Mesenchymal stem cell (in vitro differentiated cells and primary cell): ENCODE measurements around the gene EIF4H.

Source experiments
- DNase-seq: peaks from one replicate; pipeline ENCODE4 v3.0.0-alpha.2; 2013
- H2AFZ ChIP-seq: one replicate; pipeline ENCODE4 v1.6.1; 2013; ENCODE audit warnings: low read depth, mild to moderate bottlenecking, control low read depth, inconsistent platforms, low read length, moderate library complexity
- H2AK5ac ChIP-seq: 2 replicates; pipeline ENCODE4 v1.6.1; 2013; ENCODE audit warnings: low read length, moderate library complexity, mild to moderate bottlenecking, inconsistent platforms; ENCODE audit not compliant: severe bottlenecking
- H2BK120ac ChIP-seq: one replicate; pipeline ENCODE4 v1.6.1; 2013; ENCODE audit warnings: low read depth, mild to moderate bottlenecking, inconsistent platforms, low read length, moderate library complexity
- H2BK12ac ChIP-seq, 2 experiments: one replicate each; pipeline ENCODE4 v1.6.1; 2013; ENCODE audit warnings: inconsistent platforms in 2 of 2, low read length in 2 of 2, mild to moderate bottlenecking in 2 of 2, moderate library complexity in 2 of 2, control low read depth in 1 of 2
- H2BK15ac ChIP-seq: one replicate; pipeline ENCODE4 v1.6.1; 2013; ENCODE audit warnings: mild to moderate bottlenecking, low read depth, inconsistent platforms; ENCODE audit not compliant: poor library complexity, severe bottlenecking
- H2BK5ac ChIP-seq: 2 replicates; pipeline ENCODE4 v1.6.1; 2013; ENCODE audit warnings: low read depth, mild to moderate bottlenecking, low read length, control low read depth, inconsistent platforms; ENCODE audit not compliant: poor library complexity, severe bottlenecking
- H3K14ac ChIP-seq, 2 experiments: one replicate each; pipeline ENCODE4 v1.6.1; 2013; ENCODE audit warnings: inconsistent platforms in 2 of 2, low read length in 2 of 2, control low read depth in 1 of 2, mild to moderate bottlenecking in 1 of 2, moderate library complexity in 1 of 2
- H3K18ac ChIP-seq, 2 experiments: one replicate each; pipeline ENCODE4 v1.6.1; 2013; ENCODE audit warnings: inconsistent platforms in 2 of 2, low read length in 2 of 2, control low read depth in 1 of 2, low read depth in 1 of 2, mild to moderate bottlenecking in 1 of 2
- H3K23ac ChIP-seq, 2 experiments: one replicate each; pipeline ENCODE4 v1.6.1; 2013; ENCODE audit warnings: inconsistent platforms in 2 of 2, low read length in 2 of 2, mild to moderate bottlenecking in 2 of 2, moderate library complexity in 2 of 2, control low read depth in 1 of 2
- H3K27ac ChIP-seq: 2 replicates; pipeline ENCODE4 v1.5.1; 2013; ENCODE audit warnings: mild to moderate bottlenecking, moderate library complexity, low read length, control low read depth, inconsistent platforms; ENCODE audit not compliant: poor library complexity, severe bottlenecking
- H3K27me3 ChIP-seq, 2 experiments: 2 replicates each; pipeline versions ENCODE4 v1.6.1 to v1.7.0; 2013; ENCODE audit warnings: low read length in 2 of 2, mild to moderate bottlenecking in 2 of 2, moderate library complexity in 2 of 2, control low read depth in 1 of 2, inconsistent platforms in 1 of 2; ENCODE audit not compliant: control insufficient read depth in 1 of 2, insufficient read depth in 1 of 2
- H3K36me3 ChIP-seq, 2 experiments: 2 replicates each; pipeline versions ENCODE4 v1.6.1 to v1.7.0; 2013; ENCODE audit warnings: low read length in 2 of 2, control low read depth in 1 of 2, inconsistent platforms in 1 of 2, low read depth in 1 of 2, mild to moderate bottlenecking in 1 of 2; ENCODE audit not compliant: insufficient read depth in 2 of 2, control insufficient read depth in 1 of 2
- H3K4ac ChIP-seq, 2 experiments: one replicate each; pipeline ENCODE4 v1.6.1; 2013; ENCODE audit warnings: inconsistent platforms in 2 of 2, low read length in 2 of 2, mild to moderate bottlenecking in 2 of 2, moderate library complexity in 2 of 2, control low read depth in 1 of 2, low read depth in 1 of 2
- H3K4me1 ChIP-seq: 2 replicates; pipeline ENCODE4 v1.6.1; 2013; ENCODE audit warnings: low read depth, low read length, control low read depth; ENCODE audit not compliant: control insufficient read depth, insufficient read depth
- H3K4me2 ChIP-seq: 2 replicates; pipeline ENCODE4 v1.6.1; 2013; ENCODE audit warnings: low read length, mild to moderate bottlenecking, inconsistent platforms; ENCODE audit not compliant: poor library complexity, severe bottlenecking
- H3K4me3 ChIP-seq, 2 experiments: 2 replicates each; pipeline versions ENCODE4 v1.5.1 to v1.7.0; 2013; ENCODE audit warnings: low read length in 2 of 2, mild to moderate bottlenecking in 2 of 2, control low read depth in 1 of 2, low read depth in 1 of 2; ENCODE audit not compliant: insufficient read depth in 1 of 2
- H3K79me1 ChIP-seq: replicated peaks from 2 replicates; pipeline ENCODE4 v1.6.1; 2013; ENCODE audit warnings: mild to moderate bottlenecking, control low read depth, low read length, inconsistent platforms; ENCODE audit not compliant: poor library complexity, severe bottlenecking
- H3K9ac ChIP-seq: 2 replicates; pipeline ENCODE4 v1.7.0; 2013; ENCODE audit warnings: mild to moderate bottlenecking, low read length, moderate library complexity
- H3K9me3 ChIP-seq: 2 replicates; pipeline ENCODE4 v1.7.0; 2013; ENCODE audit warnings: mild to moderate bottlenecking, low read length; ENCODE audit not compliant: control insufficient read depth
- H4K8ac ChIP-seq: one replicate; pipeline ENCODE4 v1.6.1; 2013; ENCODE audit warnings: inconsistent platforms, mild to moderate bottlenecking, low read length, moderate library complexity
- H4K91ac ChIP-seq: one replicate; pipeline ENCODE4 v1.6.1; 2013; ENCODE audit warnings: mild to moderate bottlenecking, low read length, inconsistent platforms
- WGBS: methylation state at CpG from one replicate; pipeline ENCODE4 v1.1.7; 2013; ENCODE audit warnings: mixed read lengths; 5-methylcytosine and 5-hydroxymethylcytosine counted together

EIF4H gene

DNA sequence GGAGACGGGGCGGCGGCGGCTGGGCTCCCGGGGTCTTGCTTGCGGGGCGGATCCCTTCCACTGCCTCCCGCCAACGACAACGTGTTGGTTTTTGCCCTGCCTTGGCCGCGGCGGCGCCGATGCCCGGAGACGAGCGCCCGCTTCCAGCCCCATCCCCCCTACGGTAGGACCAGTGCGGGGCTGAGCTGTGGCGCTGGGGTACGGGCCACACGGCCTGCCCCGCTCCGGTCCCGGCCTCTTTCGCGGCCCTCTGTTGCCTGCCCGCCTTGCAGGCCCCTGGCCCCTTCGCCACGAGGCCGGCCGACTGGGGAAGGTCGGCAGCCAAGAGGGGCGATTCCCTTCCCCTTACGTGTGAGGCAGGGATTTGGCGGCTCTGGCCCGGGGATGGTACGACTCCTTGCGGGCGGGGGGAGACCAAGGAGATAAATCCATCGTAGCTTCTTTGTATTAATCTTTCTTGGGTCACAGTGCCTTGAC is 488 bp downstream of the EIF4H start:
- H2AFZ ChIP-seq, result peak overlapping the region; percentile 18
- peaks cover 7 to 26% of the 10 kb centered on the region in 2 experiments for H3K36me3 ChIP-seq
- peaks cover 7% of the 10 kb centered on the region for H3K4me1 ChIP-seq
- H3K9ac ChIP-seq, result peak overlapping the region; percentile 94
- H3K4me3 ChIP-seq, result peak overlapping the region; percentile 89 to 93
- H2BK120ac ChIP-seq, result peak overlapping the region; percentile 54
- under 1% methylated on average over 36 of the region's 43 CpGs for WGBS
- peak overlapping the region; percentile 98 to 99 for H3K18ac ChIP-seq
- H3K23ac ChIP-seq, result peak overlapping the region in 1 of 2 experiments; percentile 23
- H3K4ac ChIP-seq, result peak overlapping the region; percentile 88 to 99
- peak overlapping the region; percentile 55 for H2AK5ac ChIP-seq
- H4K91ac ChIP-seq, result peak overlapping the region; percentile 98
- H3K4me2 ChIP-seq, result peak overlapping the region; percentile 43
- peak overlapping the region; percentile 35 for H2BK5ac ChIP-seq
- peak overlapping the region; percentile 64 for H2BK15ac ChIP-seq
- peak overlapping the region; percentile 11 for H3K27ac ChIP-seq
- DNase-seq, result peak; percentile 74
- H3K9me3 ChIP-seq, result no peaks in the 10 kb centered on the region
- H4K8ac ChIP-seq, result peak overlapping the region; percentile 96
- H3K14ac ChIP-seq, result peak overlapping the region in 1 of 2 experiments; percentile 98
- no peaks in the 10 kb centered on the region for H3K27me3 ChIP-seq
- H2BK12ac ChIP-seq, result peak overlapping the region in 1 of 2 experiments; percentile 80
- H3K79me1 ChIP-seq, result peaks cover 4% of the 10 kb centered on the region

DNA sequence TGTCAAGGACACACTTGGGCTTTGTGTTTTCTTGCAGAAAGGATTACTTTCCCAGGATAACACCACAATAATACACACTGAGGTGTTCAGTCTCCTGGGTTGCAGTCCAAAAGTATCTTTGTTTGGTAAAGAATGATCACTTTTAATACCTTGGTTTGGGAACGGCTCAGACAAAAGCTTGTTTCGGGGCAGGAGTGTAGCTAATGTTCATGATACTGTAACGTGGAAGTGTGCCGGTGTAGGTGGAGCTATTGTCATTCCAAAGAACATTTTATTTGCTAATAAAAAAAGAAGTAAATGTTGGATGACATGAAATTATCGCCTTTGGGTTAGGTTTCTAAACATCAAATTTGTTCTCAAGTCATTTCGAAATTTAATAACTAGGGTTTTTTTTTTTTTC is 1.2 kb downstream of the EIF4H start:
- Histone ChIP-seq H3K4me2 (peak overlapping the region; percentile 54), H4K8ac (no peak overlapping the region), H2BK12ac (no peak overlapping the region), H2AFZ (no peak overlapping the region), H2AK5ac (no peak overlapping the region), H2BK15ac (no peak overlapping the region), H3K4me1 (peaks cover 7% of the 10 kb centered on the region), H3K27me3 (no peaks in the 10 kb centered on the region), H3K4ac (no peak overlapping the region), H3K14ac (no peak overlapping the region), H4K91ac (no peak overlapping the region), H3K79me1 (peaks cover 4% of the 10 kb centered on the region), H3K36me3 (peaks cover 7 to 30% of the 10 kb centered on the region in 2 experiments), H3K23ac (no peak overlapping the region), H3K9me3 (no peaks in the 10 kb centered on the region), H3K18ac (no peak overlapping the region), H3K4me3 (peak overlapping the region in 1 of 2 experiments; percentile 93), H2BK5ac (no peak overlapping the region), H3K27ac (no peak overlapping the region), H3K9ac (peak overlapping the region; percentile 94), H2BK120ac (no peak overlapping the region)
- WGBS, result 22% methylated on average over 3 of the region's 6 CpGs
- DNase-seq, result peak; percentile 22

DNA sequence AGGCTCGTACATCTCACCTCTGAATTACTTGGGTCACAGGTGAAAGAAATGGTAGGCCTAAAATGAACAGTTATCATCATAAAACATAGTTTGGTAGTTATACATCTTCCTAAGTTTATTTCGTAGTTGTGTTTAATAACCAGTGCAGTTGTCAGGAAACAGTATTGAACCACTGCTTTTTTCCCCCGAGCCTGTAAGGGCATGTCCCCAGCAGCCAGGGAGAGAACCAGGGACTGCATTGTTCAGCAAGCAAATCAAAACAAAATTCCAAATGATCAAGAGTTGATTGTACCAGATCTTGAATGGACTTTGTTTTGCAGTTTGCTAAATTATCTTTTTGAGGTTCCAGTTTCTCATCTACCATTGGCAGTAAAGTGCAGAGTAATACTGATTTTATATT is 2.4 kb downstream of the EIF4H start:
- no peak overlapping the region for H4K91ac ChIP-seq
- H3K4me3 ChIP-seq, result peak overlapping the region in 1 of 2 experiments; percentile 93
- peaks cover 4% of the 10 kb centered on the region for H3K79me1 ChIP-seq
- no peak for DNase-seq
- H3K4me2 ChIP-seq, result no peak overlapping the region
- peak overlapping the region; percentile 94 for H3K9ac ChIP-seq
- H3K4ac ChIP-seq, result no peak overlapping the region
- no peaks in the 10 kb centered on the region for H3K9me3 ChIP-seq
- peaks cover 10% of the 10 kb centered on the region for H3K4me1 ChIP-seq
- peaks cover 8 to 37% of the 10 kb centered on the region in 2 experiments for H3K36me3 ChIP-seq
- H3K18ac ChIP-seq, result no peak overlapping the region
- H2BK12ac ChIP-seq, result no peak overlapping the region
- no peaks in the 10 kb centered on the region for H3K27me3 ChIP-seq
- H2BK15ac ChIP-seq, result no peak overlapping the region
- no peak overlapping the region for H2AK5ac ChIP-seq
- H4K8ac ChIP-seq, result no peak overlapping the region
- H3K14ac ChIP-seq, result no peak overlapping the region
- no peak overlapping the region for H2AFZ ChIP-seq
- no peak overlapping the region for H2BK5ac ChIP-seq
- H3K23ac ChIP-seq, result no peak overlapping the region
- WGBS, result 87% methylated on average over 3 of the region's 3 CpGs
- H2BK120ac ChIP-seq, result no peak overlapping the region
- peak overlapping the region; percentile 14 for H3K27ac ChIP-seq

DNA sequence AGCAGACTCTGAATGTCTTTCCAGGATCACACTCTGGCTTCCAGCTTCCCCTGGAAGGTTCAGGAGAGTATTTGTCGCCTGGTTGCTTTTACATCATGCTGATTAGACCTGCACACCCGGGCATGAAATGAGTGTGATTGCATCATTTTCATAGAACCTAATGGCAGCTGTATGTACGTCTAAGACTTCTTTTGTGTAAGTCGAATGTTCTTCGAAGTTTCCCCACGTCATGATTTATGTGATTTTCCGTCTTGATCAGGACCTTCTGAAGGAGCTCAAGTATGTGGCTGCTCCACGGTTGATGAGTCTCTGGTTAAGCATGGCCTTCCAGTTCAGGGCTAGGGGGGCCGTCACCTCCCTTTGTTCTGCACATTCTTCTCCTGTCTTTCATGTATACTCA is 4.5 kb downstream of the EIF4H start:
- Histone ChIP-seq H2BK12ac (no peak overlapping the region), H3K9ac (peak overlapping the region; percentile 94), H2BK120ac (no peak overlapping the region), H2BK15ac (no peak overlapping the region), H3K9me3 (no peaks in the 10 kb centered on the region), H2BK5ac (no peak overlapping the region), H3K4me3 (peak overlapping the region in 1 of 2 experiments; percentile 4), H3K79me1 (peaks cover 2% of the 10 kb centered on the region), H3K14ac (no peak overlapping the region), H3K36me3 (peaks cover 17 to 47% of the 10 kb centered on the region in 2 experiments), H3K23ac (no peak overlapping the region), H3K27me3 (no peaks in the 10 kb centered on the region), H3K27ac (peak overlapping the region; percentile 5), H2AK5ac (no peak overlapping the region), H4K91ac (no peak overlapping the region), H2AFZ (no peak overlapping the region), H3K18ac (no peak overlapping the region), H3K4ac (no peak overlapping the region), H4K8ac (no peak overlapping the region), H3K4me1 (peaks cover 13% of the 10 kb centered on the region), H3K4me2 (no peak overlapping the region)
- WGBS, result 77% methylated on average over 9 of the region's 9 CpGs
- DNase-seq, result peak; percentile 59
